Osteoblast (primary cell): ENCODE measurements around the gene IL1F10. TPM values are rescaled to one million over a fixed set of nuclear protein-coding genes. Genes with fewer than 3 reads are reported as not detected.

Source experiments
- DNase-seq: peaks from one replicate; pipeline ENCODE4 v3.0.0; 2011; ENCODE audit warnings: low spot score, mixed read lengths; ENCODE audit not compliant: insufficient read length; ENCODE audit errors: missing footprints
- H2AFZ ChIP-seq: 2 replicates; pipeline ENCODE4 v1.6.0; 2011; ENCODE audit warnings: mild to moderate bottlenecking, low read length
- H3K27ac ChIP-seq: 2 replicates; pipeline ENCODE4 v1.5.1; 2011; ENCODE audit warnings: mild to moderate bottlenecking, low read depth, low read length, moderate library complexity
- H3K27me3 ChIP-seq: 2 replicates; pipeline ENCODE4 v1.6.0; 2012; ENCODE audit warnings: mild to moderate bottlenecking, control low read depth, inconsistent platforms, low read length, moderate library complexity; ENCODE audit not compliant: insufficient read depth
- H3K36me3 ChIP-seq: 2 replicates; pipeline ENCODE4 v1.5.1; 2011; ENCODE audit warnings: mild to moderate bottlenecking, low read length, control low read depth, moderate library complexity; ENCODE audit not compliant: insufficient read depth
- H3K4me1 ChIP-seq: 2 replicates; pipeline ENCODE4 v1.5.1; 2011; ENCODE audit warnings: mild to moderate bottlenecking, low read length, control low read depth, moderate library complexity; ENCODE audit not compliant: insufficient read depth
- H3K4me2 ChIP-seq: 2 replicates; pipeline ENCODE4 v1.6.0; 2011; ENCODE audit warnings: mild to moderate bottlenecking, low read length; ENCODE audit not compliant: insufficient read depth
- H3K4me3 ChIP-seq: fragments of 200-600 bp; sonication (generic); 3 replicates; pipeline ENCODE4 v1.5.1; 2012; ENCODE audit warnings: mild to moderate bottlenecking, low read length, inconsistent platforms; ENCODE audit not compliant: insufficient read depth
- H3K79me2 ChIP-seq: 2 replicates; pipeline ENCODE4 v1.6.0; 2012; ENCODE audit warnings: mild to moderate bottlenecking, low read length, control low read depth, inconsistent platforms; ENCODE audit not compliant: insufficient read depth
- H3K9me3 ChIP-seq: 2 replicates; pipeline ENCODE4 v1.5.1; 2011; ENCODE audit warnings: low read depth, low read length, control low read depth
- H4K20me1 ChIP-seq: 2 replicates; pipeline ENCODE4 v1.6.0; 2012; ENCODE audit warnings: mild to moderate bottlenecking, low read length, control low read depth; ENCODE audit not compliant: insufficient read depth
- total RNA-seq: library from RNA; depleted of rRNA; stranded (reverse); fragments of >200 nt; gene quantifications from 2 replicates; pipeline ENCODE4 v1.2.3, GENCODE V29; 2012
- TF ChIP-seq, protein P1 (sequence below): IDR thresholded peaks from 2 replicates; pipeline ENCODE4 v1.5.1; 2011; ENCODE audit warnings: mild to moderate bottlenecking, low read depth, low read length, moderate library complexity; ENCODE audit errors: extremely low read depth

The IL1F10 gene, protein sequence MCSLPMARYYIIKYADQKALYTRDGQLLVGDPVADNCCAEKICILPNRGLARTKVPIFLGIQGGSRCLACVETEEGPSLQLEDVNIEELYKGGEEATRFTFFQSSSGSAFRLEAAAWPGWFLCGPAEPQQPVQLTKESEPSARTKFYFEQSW
- total RNA-seq = not detected in 2 replicates

DNA sequence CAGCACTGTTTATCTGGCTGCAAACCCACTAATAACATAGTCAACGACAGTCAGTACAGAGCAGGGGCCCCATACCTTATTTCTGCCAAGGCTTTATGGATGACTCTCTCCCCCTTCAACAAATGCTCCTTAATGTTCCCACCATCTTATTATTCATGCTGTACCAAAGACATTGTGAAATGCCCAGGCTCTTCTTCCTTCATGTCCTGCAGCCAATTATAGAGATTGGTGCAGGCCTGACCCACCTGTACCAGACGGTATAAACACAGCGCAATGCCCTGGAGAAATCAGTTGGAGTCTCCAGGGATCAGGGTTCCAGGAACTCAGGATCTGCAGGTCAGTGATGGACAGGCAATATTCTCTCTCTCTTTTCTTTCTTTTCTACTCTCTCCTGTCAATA is at the start of gene IL1F10:
Gene IL1F10 (plus strand): TSS at position 290 of the 400 bp plus-strand sequence. CDS start 4,769 bp downstream, outside the sequence.
- Histone ChIP-seq H3K4me3 (no peak within 1 kb of the TSS), H3K4me1 (no peaks in the 10 kb centered on the region), H3K27me3 (peaks cover 25% of the 10 kb centered on the region), H3K9me3 (no peaks in the 10 kb centered on the region), H2AFZ (no peak within 1 kb of the TSS), H3K27ac (no peak within 1 kb of the TSS), H3K4me2 (no peak within 1 kb of the TSS), H3K79me2 (no peaks in the 10 kb centered on the region), H3K36me3 (no peaks in the 10 kb centered on the region), H4K20me1 (no peaks in the 10 kb centered on the region)
- no peak for DNase-seq
- TF ChIP-seq, protein P1, sequence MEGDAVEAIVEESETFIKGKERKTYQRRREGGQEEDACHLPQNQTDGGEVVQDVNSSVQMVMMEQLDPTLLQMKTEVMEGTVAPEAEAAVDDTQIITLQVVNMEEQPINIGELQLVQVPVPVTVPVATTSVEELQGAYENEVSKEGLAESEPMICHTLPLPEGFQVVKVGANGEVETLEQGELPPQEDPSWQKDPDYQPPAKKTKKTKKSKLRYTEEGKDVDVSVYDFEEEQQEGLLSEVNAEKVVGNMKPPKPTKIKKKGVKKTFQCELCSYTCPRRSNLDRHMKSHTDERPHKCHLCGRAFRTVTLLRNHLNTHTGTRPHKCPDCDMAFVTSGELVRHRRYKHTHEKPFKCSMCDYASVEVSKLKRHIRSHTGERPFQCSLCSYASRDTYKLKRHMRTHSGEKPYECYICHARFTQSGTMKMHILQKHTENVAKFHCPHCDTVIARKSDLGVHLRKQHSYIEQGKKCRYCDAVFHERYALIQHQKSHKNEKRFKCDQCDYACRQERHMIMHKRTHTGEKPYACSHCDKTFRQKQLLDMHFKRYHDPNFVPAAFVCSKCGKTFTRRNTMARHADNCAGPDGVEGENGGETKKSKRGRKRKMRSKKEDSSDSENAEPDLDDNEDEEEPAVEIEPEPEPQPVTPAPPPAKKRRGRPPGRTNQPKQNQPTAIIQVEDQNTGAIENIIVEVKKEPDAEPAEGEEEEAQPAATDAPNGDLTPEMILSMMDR = no peak

DNA sequence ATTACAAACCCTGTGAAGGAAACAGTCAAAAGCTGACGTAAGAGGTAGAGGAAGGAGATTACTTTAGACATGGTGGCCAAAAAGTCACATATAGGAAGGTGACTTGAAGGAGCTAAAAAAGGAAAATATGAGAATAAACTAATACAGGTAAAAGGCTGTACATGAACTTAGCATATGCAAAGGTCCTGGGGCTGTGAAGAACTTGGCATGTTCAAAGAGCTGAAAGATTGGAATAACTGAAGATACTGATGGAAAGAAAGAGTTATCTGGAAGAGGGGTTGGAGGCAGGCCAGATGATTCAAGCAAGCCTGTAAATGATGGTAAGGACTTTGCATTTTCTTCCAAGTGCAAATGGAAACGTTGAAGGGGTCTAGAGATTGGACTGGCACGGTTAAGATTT is 49.3 kb upstream of the IL1F10 start:
- Histone ChIP-seq H3K4me2 (no peak overlapping the region), H4K20me1 (no peaks in the 10 kb centered on the region), H2AFZ (no peak overlapping the region), H3K4me3 (no peak overlapping the region), H3K9me3 (no peaks in the 10 kb centered on the region), H3K36me3 (no peaks in the 10 kb centered on the region), H3K27ac (no peak overlapping the region), H3K27me3 (peaks cover 26% of the 10 kb centered on the region), H3K4me1 (no peaks in the 10 kb centered on the region), H3K79me2 (no peaks in the 10 kb centered on the region)
- TF ChIP-seq, protein P1 = no peak
- no peak for DNase-seq

DNA sequence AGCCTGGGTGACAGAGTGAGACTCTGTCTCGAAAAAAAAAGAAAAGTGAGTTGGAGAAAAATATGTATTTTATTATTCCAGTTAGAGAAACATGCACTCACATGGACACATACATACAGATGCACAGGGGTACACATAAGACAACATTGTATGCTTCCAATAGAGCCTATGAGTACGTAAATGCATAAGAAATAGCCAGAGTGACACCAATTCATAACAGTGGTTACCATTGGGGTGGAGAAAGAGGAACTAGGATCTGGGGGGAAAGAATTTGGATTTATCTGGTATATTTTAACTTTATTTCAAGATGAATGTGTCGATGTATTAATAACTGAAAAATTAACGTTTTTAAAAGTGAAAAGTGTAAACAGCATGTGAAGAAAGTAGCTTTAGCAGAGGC is 46.5 kb upstream of the IL1F10 start:
- Histone ChIP-seq H3K27me3 (peaks cover 35% of the 10 kb centered on the region), H2AFZ (no peak overlapping the region), H3K9me3 (no peaks in the 10 kb centered on the region), H3K4me2 (no peak overlapping the region), H3K36me3 (no peaks in the 10 kb centered on the region), H4K20me1 (no peaks in the 10 kb centered on the region), H3K27ac (no peak overlapping the region), H3K79me2 (no peaks in the 10 kb centered on the region), H3K4me3 (no peak overlapping the region), H3K4me1 (no peaks in the 10 kb centered on the region)
- TF ChIP-seq, protein P1 = no peak
- DNase-seq = no peak

DNA sequence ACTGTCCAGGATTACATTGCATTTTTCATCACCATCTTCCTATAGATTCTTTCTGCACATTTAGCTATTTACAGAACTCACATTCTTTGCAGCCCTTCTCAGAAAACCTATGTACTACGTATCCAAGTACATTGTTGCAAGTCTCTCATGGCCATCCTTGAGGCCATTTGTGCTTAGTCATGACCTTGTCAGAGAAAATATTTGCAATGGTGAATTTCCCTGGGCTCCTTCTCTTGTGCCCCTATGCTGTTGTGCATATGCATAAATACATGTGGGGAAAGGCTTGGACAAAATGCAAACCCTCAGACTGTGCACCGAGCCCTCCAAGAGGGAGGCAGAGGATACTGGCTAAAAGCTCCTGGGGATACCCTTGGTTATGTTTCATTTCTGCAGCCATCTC is 43.0 kb upstream of the IL1F10 start:
- Histone ChIP-seq H4K20me1 (no peaks in the 10 kb centered on the region), H3K9me3 (no peaks in the 10 kb centered on the region), H3K36me3 (no peaks in the 10 kb centered on the region), H3K27me3 (peaks cover 49% of the 10 kb centered on the region), H2AFZ (no peak overlapping the region), H3K4me2 (no peak overlapping the region), H3K4me3 (no peak overlapping the region), H3K79me2 (no peaks in the 10 kb centered on the region), H3K27ac (no peak overlapping the region), H3K4me1 (no peaks in the 10 kb centered on the region)
- TF ChIP-seq, protein P1 = no peak
- no peak for DNase-seq
